Measurements from ENCODE around the gene CCDC141.

- TF ChIP-seq, protein P1, sequence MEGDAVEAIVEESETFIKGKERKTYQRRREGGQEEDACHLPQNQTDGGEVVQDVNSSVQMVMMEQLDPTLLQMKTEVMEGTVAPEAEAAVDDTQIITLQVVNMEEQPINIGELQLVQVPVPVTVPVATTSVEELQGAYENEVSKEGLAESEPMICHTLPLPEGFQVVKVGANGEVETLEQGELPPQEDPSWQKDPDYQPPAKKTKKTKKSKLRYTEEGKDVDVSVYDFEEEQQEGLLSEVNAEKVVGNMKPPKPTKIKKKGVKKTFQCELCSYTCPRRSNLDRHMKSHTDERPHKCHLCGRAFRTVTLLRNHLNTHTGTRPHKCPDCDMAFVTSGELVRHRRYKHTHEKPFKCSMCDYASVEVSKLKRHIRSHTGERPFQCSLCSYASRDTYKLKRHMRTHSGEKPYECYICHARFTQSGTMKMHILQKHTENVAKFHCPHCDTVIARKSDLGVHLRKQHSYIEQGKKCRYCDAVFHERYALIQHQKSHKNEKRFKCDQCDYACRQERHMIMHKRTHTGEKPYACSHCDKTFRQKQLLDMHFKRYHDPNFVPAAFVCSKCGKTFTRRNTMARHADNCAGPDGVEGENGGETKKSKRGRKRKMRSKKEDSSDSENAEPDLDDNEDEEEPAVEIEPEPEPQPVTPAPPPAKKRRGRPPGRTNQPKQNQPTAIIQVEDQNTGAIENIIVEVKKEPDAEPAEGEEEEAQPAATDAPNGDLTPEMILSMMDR (IDR thresholded peaks at IDR 0.05 in 2 of 3, conservative IDR thresholded peaks at IDR 0.05 in 1 of 3; ENCODE audit: borderline replicate concordance in 1 of 3, insufficient read depth in 1 of 3, low read depth in 2 of 3, low read length in 2 of 3), result no peak
- TF ChIP-seq POLR2A (IDR thresholded peaks at IDR 0.05; ENCODE audit: borderline replicate concordance, extremely low read depth, insufficient read depth, insufficient read length) (no peak), EZH2 (IDR thresholded peaks at IDR 0.05) (no peak), ZNF274 (IDR thresholded peaks at IDR 0.05; ENCODE audit: low read depth, low read length) (no peak), ELF1 (IDR thresholded peaks at IDR 0.05; ENCODE audit: borderline replicate concordance, low read depth) (no peak), SP1 (IDR thresholded peaks at IDR 0.05; ENCODE audit: low read depth) (no peak), ZFX (IDR thresholded peaks at IDR 0.05) (no peak), EGR1 (IDR thresholded peaks at IDR 0.05; ENCODE audit: low read depth) (no peak), POLR2AphosphoS5 (IDR thresholded peaks at IDR 0.05; ENCODE audit: low read depth, low read length) (no peak), SRF (IDR thresholded peaks at IDR 0.05; ENCODE audit: low read depth) (no peak), JUND (IDR thresholded peaks at IDR 0.05) (no peak)
- TF ChIP-seq, protein P2, sequence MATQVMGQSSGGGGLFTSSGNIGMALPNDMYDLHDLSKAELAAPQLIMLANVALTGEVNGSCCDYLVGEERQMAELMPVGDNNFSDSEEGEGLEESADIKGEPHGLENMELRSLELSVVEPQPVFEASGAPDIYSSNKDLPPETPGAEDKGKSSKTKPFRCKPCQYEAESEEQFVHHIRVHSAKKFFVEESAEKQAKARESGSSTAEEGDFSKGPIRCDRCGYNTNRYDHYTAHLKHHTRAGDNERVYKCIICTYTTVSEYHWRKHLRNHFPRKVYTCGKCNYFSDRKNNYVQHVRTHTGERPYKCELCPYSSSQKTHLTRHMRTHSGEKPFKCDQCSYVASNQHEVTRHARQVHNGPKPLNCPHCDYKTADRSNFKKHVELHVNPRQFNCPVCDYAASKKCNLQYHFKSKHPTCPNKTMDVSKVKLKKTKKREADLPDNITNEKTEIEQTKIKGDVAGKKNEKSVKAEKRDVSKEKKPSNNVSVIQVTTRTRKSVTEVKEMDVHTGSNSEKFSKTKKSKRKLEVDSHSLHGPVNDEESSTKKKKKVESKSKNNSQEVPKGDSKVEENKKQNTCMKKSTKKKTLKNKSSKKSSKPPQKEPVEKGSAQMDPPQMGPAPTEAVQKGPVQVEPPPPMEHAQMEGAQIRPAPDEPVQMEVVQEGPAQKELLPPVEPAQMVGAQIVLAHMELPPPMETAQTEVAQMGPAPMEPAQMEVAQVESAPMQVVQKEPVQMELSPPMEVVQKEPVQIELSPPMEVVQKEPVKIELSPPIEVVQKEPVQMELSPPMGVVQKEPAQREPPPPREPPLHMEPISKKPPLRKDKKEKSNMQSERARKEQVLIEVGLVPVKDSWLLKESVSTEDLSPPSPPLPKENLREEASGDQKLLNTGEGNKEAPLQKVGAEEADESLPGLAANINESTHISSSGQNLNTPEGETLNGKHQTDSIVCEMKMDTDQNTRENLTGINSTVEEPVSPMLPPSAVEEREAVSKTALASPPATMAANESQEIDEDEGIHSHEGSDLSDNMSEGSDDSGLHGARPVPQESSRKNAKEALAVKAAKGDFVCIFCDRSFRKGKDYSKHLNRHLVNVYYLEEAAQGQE (IDR thresholded peaks at IDR 0.05; ENCODE audit: low read depth), result no peak
Observed at GRCh38 chr2:178913049-178913441, 136.9 kb downstream of the CCDC141 start.

All from HCT116 (cell line).